ENCODE measurements around the gene NELL1. TPM values are rescaled to one million over a fixed set of nuclear protein-coding genes. Genes with fewer than 3 reads are reported as not detected.

NELL1 gene
- total RNA-seq, 2 donors from 2014 or later = not detected

DNA sequence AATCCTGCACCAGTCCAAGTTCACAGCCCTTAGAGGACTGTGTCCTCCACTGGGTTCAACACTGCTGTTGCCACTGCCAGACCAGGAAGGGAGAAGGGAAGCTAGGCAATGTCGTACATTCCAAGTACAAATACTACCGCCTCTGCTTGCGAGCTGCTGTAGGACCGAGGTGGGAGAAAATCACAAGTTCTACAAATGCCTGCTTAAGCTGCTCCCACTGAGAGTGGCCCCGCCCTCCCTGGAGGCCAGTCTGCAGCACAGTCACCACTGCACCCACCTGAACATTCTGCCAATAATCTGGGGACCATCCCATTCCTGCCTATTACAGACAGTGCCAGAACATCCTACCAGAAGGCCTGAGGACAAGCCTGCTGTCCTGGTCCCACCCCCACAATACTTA is 816.0 kb downstream of the NELL1 start:
- Mint-ChIP-seq H3K9me3 (peaks cover 17 to 32% of the 10 kb centered on the region in 2 donors), H3K27ac (no peak overlapping the region), H3K36me3 (peaks cover 0 to 16% of the 10 kb centered on the region in 2 donors)
- DNase-seq (ENCODE audit: low spot score in 2 of 2) (no peak), ATAC-seq (no peak)

DNA sequence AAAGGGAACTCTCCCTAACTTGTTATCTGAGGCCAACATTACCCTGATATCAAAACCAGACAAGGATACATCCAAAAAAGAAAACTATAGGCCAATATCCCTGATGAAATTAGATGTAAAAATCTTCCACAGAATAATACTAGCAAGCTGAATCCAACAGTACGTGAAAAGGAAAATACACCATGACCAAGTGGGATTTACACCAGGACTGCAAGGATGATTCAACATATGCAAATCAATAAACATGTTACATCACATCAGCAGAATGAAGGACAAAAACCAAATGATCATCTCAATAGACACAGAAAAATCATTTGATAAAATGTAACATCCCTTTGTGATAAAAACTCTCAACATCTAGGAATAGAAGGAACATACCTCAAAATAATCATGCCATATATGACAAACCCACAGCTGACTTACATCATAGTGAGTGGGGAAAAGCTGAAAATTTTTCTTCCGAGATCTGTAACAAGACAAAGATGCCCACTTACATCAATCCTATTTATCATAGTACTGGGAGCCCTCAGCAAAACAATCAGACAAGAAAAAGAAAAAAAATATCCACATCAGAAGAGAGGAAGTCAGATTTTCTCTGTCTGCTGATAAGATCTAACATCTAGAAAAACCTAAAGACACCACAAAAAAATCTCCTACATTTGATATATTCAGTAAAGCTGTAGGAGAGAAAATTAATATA is 820.2 kb downstream of the NELL1 start:
- DNase-seq (ENCODE audit: low spot score in 2 of 2) (no peak), ATAC-seq (no peak)
- Mint-ChIP-seq H3K27ac (no peak overlapping the region), H3K9me3 (peaks cover 17 to 35% of the 10 kb centered on the region in 2 donors), H3K36me3 (peaks cover 0 to 16% of the 10 kb centered on the region in 2 donors)

GRCh38 chr11:21492931-21493330 is 823.5 kb downstream of the NELL1 start:
- no peak for ATAC-seq
- Mint-ChIP-seq H3K27ac (no peak overlapping the region), H3K9me3 (peaks cover 13 to 19% of the 10 kb centered on the region in 2 donors), H3K36me3 (peaks cover 0 to 11% of the 10 kb centered on the region in 2 donors)
- no peak for DNase-seq (ENCODE audit: low spot score in 2 of 2)

DNA sequence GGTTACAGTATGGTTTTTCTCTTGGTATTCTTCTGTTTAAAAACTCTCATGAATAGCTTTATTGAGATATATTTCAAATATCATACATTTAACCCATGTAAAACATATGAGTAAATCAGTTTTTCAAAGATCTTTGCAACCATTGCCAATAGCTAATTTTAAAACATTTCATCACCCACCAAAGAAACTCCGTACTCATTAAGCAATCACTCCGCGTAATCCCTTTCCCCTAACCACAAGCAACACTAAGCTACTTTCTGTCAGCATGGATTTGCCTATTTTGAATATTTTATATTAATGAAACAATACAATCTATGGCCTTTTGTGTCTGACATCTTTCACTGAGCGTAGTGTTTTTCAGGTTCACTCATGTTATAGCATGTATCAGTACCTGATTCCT is 825.6 kb downstream of the NELL1 start:
- no peak for ATAC-seq
- Mint-ChIP-seq H3K27ac (no peak overlapping the region), H3K36me3 (no peaks in the 10 kb centered on the region), H3K9me3 (peaks cover 1 to 7% of the 10 kb centered on the region in 2 donors)
- DNase-seq (ENCODE audit: low spot score in 2 of 2) = no peak

GRCh38 chr11:21495879-21496278 is 826.5 kb downstream of the NELL1 start:
- DNase-seq (ENCODE audit: low spot score in 2 of 2) (no peak), ATAC-seq (no peak)
- Mint-ChIP-seq H3K9me3 (no peaks in the 10 kb centered on the region), H3K36me3 (no peaks in the 10 kb centered on the region), H3K27ac (no peak overlapping the region)

DNA sequence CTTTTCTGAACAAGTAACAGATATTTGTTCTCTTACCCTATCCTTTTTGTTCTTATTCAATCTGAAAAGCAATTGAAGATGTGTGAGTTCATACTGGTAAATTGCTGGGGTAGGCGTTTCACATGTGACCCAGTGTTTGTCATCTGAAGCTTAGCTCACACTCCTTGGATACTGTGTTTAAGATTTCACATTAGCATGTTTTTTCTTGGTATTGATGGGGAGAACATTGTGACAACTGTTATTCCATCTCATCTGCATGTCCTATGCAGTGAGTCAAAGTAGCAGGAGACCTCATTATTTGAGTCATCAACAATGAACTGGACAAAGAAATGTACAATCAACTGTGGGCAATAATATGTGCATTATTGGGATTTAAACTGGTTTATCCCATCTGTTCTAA is 831.9 kb downstream of the NELL1 start:
- no peak overlapping the region for H3K27ac Mint-ChIP-seq
- DNase-seq (ENCODE audit: low spot score in 2 of 2) = no peak
- H3K9me3 Mint-ChIP-seq = peaks cover 3 to 19% of the 10 kb centered on the region in 2 donors
- ATAC-seq = no peak
- no peaks in the 10 kb centered on the region for H3K36me3 Mint-ChIP-seq

DNA sequence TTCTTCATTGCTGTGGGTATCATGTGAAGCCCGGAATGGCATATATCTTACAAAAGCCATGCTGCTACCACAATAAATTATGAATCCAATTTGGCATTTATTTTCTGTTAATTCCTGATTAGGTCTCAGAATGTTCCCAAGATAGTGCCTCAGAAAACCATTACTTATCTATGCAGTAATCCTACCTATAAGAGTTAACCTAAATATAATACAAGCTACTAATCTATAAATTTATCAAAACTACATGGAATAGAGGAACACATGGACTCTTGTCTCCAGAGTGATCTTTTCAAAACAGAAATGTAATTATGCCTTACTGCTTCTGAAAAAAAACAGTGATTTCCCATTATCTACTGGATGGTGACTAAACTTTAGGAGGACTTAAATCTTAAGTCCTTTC is 835.7 kb downstream of the NELL1 start:
- ATAC-seq (no peak), DNase-seq (ENCODE audit: low spot score in 2 of 2) (no peak)
- Mint-ChIP-seq H3K9me3 (peaks cover 3 to 19% of the 10 kb centered on the region in 2 donors), H3K36me3 (no peaks in the 10 kb centered on the region), H3K27ac (no peak overlapping the region)

- DNase-seq (ENCODE audit: low spot score in 2 of 2) (peak in 1 of 2 donors; percentile 40), ATAC-seq (peak in 1 of 2 donors; percentile 52)
- Mint-ChIP-seq H3K36me3 (no peaks in the 10 kb centered on the region), H3K9me3 (peaks cover 10 to 16% of the 10 kb centered on the region in 2 donors), H3K27ac (no peak overlapping the region)
These were observed 842.6 kb downstream of the NELL1 start for GRCh38 chr11:21511835-21512440.

DNA sequence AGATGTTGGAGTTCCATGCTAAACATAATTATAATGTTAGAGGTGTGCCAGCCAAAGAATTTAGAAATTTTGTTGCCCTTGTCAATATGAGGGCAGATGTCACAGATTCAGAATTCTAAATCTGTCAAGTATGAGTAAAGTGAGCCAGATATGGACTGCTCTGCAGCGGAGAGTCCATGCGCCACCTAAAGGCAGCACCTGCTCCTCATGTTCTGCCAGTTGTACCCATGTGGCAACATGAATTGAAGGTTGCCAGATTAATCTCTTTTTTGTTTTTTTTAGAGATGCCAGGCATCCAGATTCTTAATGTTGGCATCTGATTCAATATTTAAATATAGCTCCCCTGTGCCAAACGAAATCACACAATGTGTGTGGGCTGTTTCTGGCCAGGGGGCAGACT is 844.9 kb downstream of the NELL1 start:
- no peak overlapping the region for H3K27ac Mint-ChIP-seq
- peaks cover 10 to 19% of the 10 kb centered on the region in 2 donors for H3K9me3 Mint-ChIP-seq
- ATAC-seq (no peak), DNase-seq (ENCODE audit: low spot score in 2 of 2) (no peak)
- H3K36me3 Mint-ChIP-seq = no peaks in the 10 kb centered on the region

GRCh38 chr11:21520244-21520643 is 850.9 kb downstream of the NELL1 start:
- no peak for DNase-seq (ENCODE audit: low spot score in 2 of 2)
- no peak overlapping the region for H3K27ac Mint-ChIP-seq
- H3K36me3 Mint-ChIP-seq = no peaks in the 10 kb centered on the region
- ATAC-seq = no peak
- H3K9me3 Mint-ChIP-seq = peaks cover 5 to 10% of the 10 kb centered on the region in 2 donors

DNA sequence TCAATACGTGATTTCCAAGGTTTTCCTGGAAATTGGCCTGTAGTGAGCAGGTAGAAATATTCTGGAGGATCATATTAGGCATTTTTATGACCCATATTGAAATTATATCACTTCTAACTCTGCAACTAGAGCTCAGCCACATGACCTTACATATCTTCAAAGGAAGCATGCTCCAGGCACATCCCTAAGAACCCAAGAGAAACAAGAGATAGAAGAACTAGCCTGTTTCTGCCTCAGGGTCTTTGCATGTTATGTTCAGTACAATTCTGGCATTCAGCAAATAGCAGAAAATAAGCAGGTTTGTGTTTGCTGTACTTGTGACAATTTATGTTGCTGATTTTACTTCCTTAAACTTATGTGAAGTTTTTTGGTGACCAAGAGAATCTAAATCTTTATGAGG is 859.8 kb downstream of the NELL1 start:
- H3K27ac Mint-ChIP-seq = no peak overlapping the region

GRCh38 chr11:21534288-21534687 is 864.9 kb downstream of the NELL1 start:
- H3K9me3 Mint-ChIP-seq = peaks cover under 1 to 9% of the 10 kb centered on the region in 2 donors
- no peaks in the 10 kb centered on the region for H3K36me3 Mint-ChIP-seq
- H3K27ac Mint-ChIP-seq = no peak overlapping the region
- ATAC-seq (no peak), DNase-seq (ENCODE audit: low spot score in 2 of 2) (no peak)

More for the DNA sequence above, 859.8 kb downstream of the NELL1 start:
- Mint-ChIP-seq H3K9me3 (peaks cover 5 to 13% of the 10 kb centered on the region in 2 donors), H3K36me3 (no peaks in the 10 kb centered on the region)
- ATAC-seq (no peak), DNase-seq (ENCODE audit: low spot score in 2 of 2) (no peak)

GRCh38 chr11:21537980-21538379 is 868.6 kb downstream of the NELL1 start:
- Mint-ChIP-seq H3K36me3 (no peaks in the 10 kb centered on the region), H3K27ac (no peak overlapping the region), H3K9me3 (peaks cover 9 to 11% of the 10 kb centered on the region in 2 donors)
- DNase-seq (ENCODE audit: low spot score in 2 of 2) (no peak), ATAC-seq (no peak)

DNA sequence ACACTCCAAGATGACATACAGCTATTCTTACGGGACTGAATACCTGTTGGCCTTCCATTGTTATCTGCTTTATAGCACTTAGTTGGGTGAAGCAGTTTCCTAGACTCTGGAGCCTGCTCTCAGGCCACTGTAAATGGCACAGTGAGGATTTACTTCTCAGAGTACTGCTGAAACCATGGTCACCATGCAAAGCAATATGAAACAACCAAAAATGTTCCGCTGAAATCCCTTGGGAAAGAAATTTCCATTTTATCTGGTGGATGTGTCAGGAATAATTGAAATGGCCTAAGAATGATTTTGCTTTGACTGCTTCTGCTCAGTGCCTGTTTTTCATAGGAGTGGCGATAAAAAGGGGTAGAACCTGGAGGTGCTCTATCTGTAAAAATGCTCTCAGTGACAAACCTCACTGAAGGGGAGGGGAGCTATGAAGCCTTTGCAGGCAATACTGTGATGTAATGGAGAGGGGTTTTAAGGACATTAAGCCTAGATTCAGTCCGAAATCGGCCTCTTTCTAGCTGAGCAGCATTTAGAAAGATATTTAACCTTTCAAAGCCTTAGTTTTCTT is 871.9 kb downstream of the NELL1 start:
- no peak overlapping the region for H3K27ac Mint-ChIP-seq
- no peaks in the 10 kb centered on the region for H3K36me3 Mint-ChIP-seq

DNA sequence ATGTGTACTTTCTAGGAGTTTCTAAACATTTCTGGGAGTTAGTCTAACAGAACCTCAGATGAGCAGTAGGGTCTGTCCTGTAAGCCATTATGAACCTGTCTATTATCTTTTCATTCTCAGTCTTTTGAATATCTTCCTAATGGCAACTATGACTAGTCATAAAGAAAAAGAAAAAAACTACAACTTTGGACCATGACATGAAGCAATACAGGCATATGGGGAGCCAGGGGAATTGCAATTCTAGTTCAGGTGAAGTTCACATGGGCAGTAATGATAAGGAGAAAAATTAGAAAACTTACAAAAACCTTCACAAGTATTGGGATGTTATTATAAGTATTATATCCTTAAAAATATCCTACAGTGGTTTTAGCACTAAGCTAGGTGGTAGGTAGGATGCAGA is 874.5 kb downstream of the NELL1 start:
- no peak for DNase-seq (ENCODE audit: low spot score in 2 of 2)
- peaks cover 8 to 27% of the 10 kb centered on the region in 2 donors for H3K9me3 Mint-ChIP-seq
- H3K27ac Mint-ChIP-seq = no peak overlapping the region
- ATAC-seq = no peak
- H3K36me3 Mint-ChIP-seq = no peaks in the 10 kb centered on the region

More for the DNA sequence above, 871.9 kb downstream of the NELL1 start:
- peaks cover 9% of the 10 kb centered on the region in 2 donors for H3K9me3 Mint-ChIP-seq
- DNase-seq (ENCODE audit: low spot score in 2 of 2) (no peak), ATAC-seq (no peak)

GRCh38 chr11:21545699-21546098 is 876.3 kb downstream of the NELL1 start:
- no peak overlapping the region for H3K27ac Mint-ChIP-seq
- DNase-seq (ENCODE audit: low spot score in 2 of 2) (no peak), ATAC-seq (no peak)
- H3K36me3 Mint-ChIP-seq = no peaks in the 10 kb centered on the region
- peaks cover 7 to 18% of the 10 kb centered on the region in 2 donors for H3K9me3 Mint-ChIP-seq

- Mint-ChIP-seq H3K27ac (no peak overlapping the region), H3K9me3 (peaks cover 7 to 18% of the 10 kb centered on the region in 2 donors), H3K36me3 (no peaks in the 10 kb centered on the region)
- ATAC-seq = no peak
- no peak for DNase-seq (ENCODE audit: low spot score in 2 of 2)
These were observed 877.3 kb downstream of the NELL1 start for GRCh38 chr11:21546703-21547102.

All from activated naive CD4-positive, alpha-beta T cell treated with anti-CD3 and anti-CD28 coated beads, Interleukin-2, amount 50 U/mL, for 72 hours (primary cell).